GM18517 (cell line): ENCODE measurements around the gene CSRNP3.

Experiments
- ATAC-seq: cut with Tn5 transposase; IDR thresholded peaks from one replicate; pipeline ENCODE4 v1.9.1; 2021; ENCODE audit warnings: mild to moderate bottlenecking, moderate library complexity; ENCODE audit not compliant: unreplicated experiment

CSRNP3 gene

GRCh38 chr2:165469417-165469816 is at the start of gene CSRNP3:
TSS of gene CSRNP3 (plus strand) at chr2:165469698. CDS start at chr2:165595066, 125,368 bp downstream.
- ATAC-seq: no peak

- ATAC-seq: no peak
Measured at GRCh38 chr2:165420231-165420630, 49.3 kb upstream of the CSRNP3 start.

GRCh38 chr2:165423081-165423480 is 46.4 kb upstream of the CSRNP3 start:
- ATAC-seq: no peak

- ATAC-seq: no peak
Measured at GRCh38 chr2:165425556-165425955, 43.9 kb upstream of the CSRNP3 start.

- no peak for ATAC-seq
Measured at GRCh38 chr2:165427686-165428085, 41.8 kb upstream of the CSRNP3 start.

GRCh38 chr2:165428926-165429325 is 40.6 kb upstream of the CSRNP3 start:
- no peak for ATAC-seq

- no peak for ATAC-seq
Measured at GRCh38 chr2:165431014-165431413, 38.5 kb upstream of the CSRNP3 start.

GRCh38 chr2:165432234-165432966 is 37.1 kb upstream of the CSRNP3 start:
- ATAC-seq: no peak

- ATAC-seq: no peak
Measured at GRCh38 chr2:165434865-165435496, 34.5 kb upstream of the CSRNP3 start.

- no peak for ATAC-seq
Measured at GRCh38 chr2:165435611-165436010, 33.9 kb upstream of the CSRNP3 start.

GRCh38 chr2:165436559-165436958 is 32.9 kb upstream of the CSRNP3 start:
- no peak for ATAC-seq

GRCh38 chr2:165440367-165440766 is 29.1 kb upstream of the CSRNP3 start:
- ATAC-seq: no peak

GRCh38 chr2:165443511-165443910 is 26.0 kb upstream of the CSRNP3 start:
- no peak for ATAC-seq

GRCh38 chr2:165448406-165448805 is 21.1 kb upstream of the CSRNP3 start:
- no peak for ATAC-seq

GRCh38 chr2:165450156-165450555 is 19.3 kb upstream of the CSRNP3 start:
- no peak for ATAC-seq

- no peak for ATAC-seq
Measured at GRCh38 chr2:165452327-165452726, 17.2 kb upstream of the CSRNP3 start.

GRCh38 chr2:165453561-165454094 is 15.9 kb upstream of the CSRNP3 start:
- no peak for ATAC-seq

- no peak for ATAC-seq
Measured at GRCh38 chr2:165454905-165455304, 14.6 kb upstream of the CSRNP3 start.

GRCh38 chr2:165456027-165456426 is 13.5 kb upstream of the CSRNP3 start:
- ATAC-seq: no peak

- ATAC-seq: no peak
Measured at GRCh38 chr2:165462443-165462842, 7.1 kb upstream of the CSRNP3 start.

- no peak for ATAC-seq
Measured at GRCh38 chr2:165466386-165466785, 3.1 kb upstream of the CSRNP3 start.

GRCh38 chr2:165467921-165468320 is 1.6 kb upstream of the CSRNP3 start:
- ATAC-seq: no peak
